ENCODE data around the gene HACD2.
A peak's percentile ranks its signal among the peaks of the same experiment; 100 is the strongest.
"Not testable (repeated sequence)": the region's sequence is repeated elsewhere in the genome, so short reads cannot be mapped to it uniquely, and the experiment has no call there.

HACD2 gene

GRCh38 chr3:123584988-123585937 is at the start of gene HACD2:
TSS of gene HACD2 (minus strand) at chr3:123585053. CDS start at chr3:123585027, 26 bp downstream.
- peak; percentile 99 for DNase-seq

- DNase-seq = no peak
Measured at GRCh38 chr3:123634149-123635051, 49.5 kb upstream of the HACD2 start.

GRCh38 chr3:123633530-123633929 is 48.7 kb upstream of the HACD2 start:
- no peak for DNase-seq

GRCh38 chr3:123632161-123632655 is 47.4 kb upstream of the HACD2 start:
- no peak for DNase-seq

GRCh38 chr3:123629747-123630047 is 44.8 kb upstream of the HACD2 start:
- no peak for DNase-seq

GRCh38 chr3:123628996-123629746 is 44.3 kb upstream of the HACD2 start:
- DNase-seq = no peak

GRCh38 chr3:123627673-123628670 is 43.1 kb upstream of the HACD2 start:
- DNase-seq = no peak

- no peak for DNase-seq
Measured at GRCh38 chr3:123626881-123627280, 42.0 kb upstream of the HACD2 start.

- no peak for DNase-seq
Measured at GRCh38 chr3:123624302-123624701, 39.4 kb upstream of the HACD2 start.

GRCh38 chr3:123623346-123623880 is 38.6 kb upstream of the HACD2 start:
- DNase-seq = no peak

GRCh38 chr3:123622766-123623165 is 37.9 kb upstream of the HACD2 start:
- no peak for DNase-seq

GRCh38 chr3:123621850-123622189 is 37.0 kb upstream of the HACD2 start:
- DNase-seq = no peak

GRCh38 chr3:123621186-123621849 is 36.5 kb upstream of the HACD2 start:
- no peak for DNase-seq

GRCh38 chr3:123620343-123620742 is 35.5 kb upstream of the HACD2 start:
- DNase-seq = no peak

- no peak for DNase-seq
Measured at GRCh38 chr3:123618768-123619484, 34.1 kb upstream of the HACD2 start.

- DNase-seq = no peak
Measured at GRCh38 chr3:123618076-123618708, 33.3 kb upstream of the HACD2 start.

GRCh38 chr3:123616593-123616992 is 31.7 kb upstream of the HACD2 start:
- no peak for DNase-seq

GRCh38 chr3:123613543-123613942 is 28.7 kb upstream of the HACD2 start:
- no peak for DNase-seq

GRCh38 chr3:123611674-123612073 is 26.8 kb upstream of the HACD2 start:
- not testable (repeated sequence) for DNase-seq

- DNase-seq = no peak
Measured at GRCh38 chr3:123611082-123611481, 26.2 kb upstream of the HACD2 start.
